Mesenchymal stem cell (in vitro differentiated cells and primary cell): ENCODE measurements around the gene PNPLA2.

Experiments used
- DNase-seq: peaks from one replicate; pipeline ENCODE4 v3.0.0-alpha.2; 2013
- H2AFZ ChIP-seq: one replicate; pipeline ENCODE4 v1.6.1; 2013; ENCODE audit warnings: low read depth, mild to moderate bottlenecking, control low read depth, inconsistent platforms, low read length, moderate library complexity
- H2AK5ac ChIP-seq: 2 replicates; pipeline ENCODE4 v1.6.1; 2013; ENCODE audit warnings: low read length, moderate library complexity, mild to moderate bottlenecking, inconsistent platforms; ENCODE audit not compliant: severe bottlenecking
- H2BK120ac ChIP-seq: one replicate; pipeline ENCODE4 v1.6.1; 2013; ENCODE audit warnings: low read depth, mild to moderate bottlenecking, inconsistent platforms, low read length, moderate library complexity
- H2BK12ac ChIP-seq, 2 experiments: one replicate each; pipeline ENCODE4 v1.6.1; 2013; ENCODE audit warnings: inconsistent platforms in 2 of 2, low read length in 2 of 2, mild to moderate bottlenecking in 2 of 2, moderate library complexity in 2 of 2, control low read depth in 1 of 2
- H2BK15ac ChIP-seq: one replicate; pipeline ENCODE4 v1.6.1; 2013; ENCODE audit warnings: mild to moderate bottlenecking, low read depth, inconsistent platforms; ENCODE audit not compliant: poor library complexity, severe bottlenecking
- H2BK5ac ChIP-seq: 2 replicates; pipeline ENCODE4 v1.6.1; 2013; ENCODE audit warnings: low read depth, mild to moderate bottlenecking, low read length, control low read depth, inconsistent platforms; ENCODE audit not compliant: poor library complexity, severe bottlenecking
- H3K14ac ChIP-seq, 2 experiments: one replicate each; pipeline ENCODE4 v1.6.1; 2013; ENCODE audit warnings: inconsistent platforms in 2 of 2, low read length in 2 of 2, control low read depth in 1 of 2, mild to moderate bottlenecking in 1 of 2, moderate library complexity in 1 of 2
- H3K18ac ChIP-seq, 2 experiments: one replicate each; pipeline ENCODE4 v1.6.1; 2013; ENCODE audit warnings: inconsistent platforms in 2 of 2, low read length in 2 of 2, control low read depth in 1 of 2, low read depth in 1 of 2, mild to moderate bottlenecking in 1 of 2
- H3K23ac ChIP-seq, 2 experiments: one replicate each; pipeline ENCODE4 v1.6.1; 2013; ENCODE audit warnings: inconsistent platforms in 2 of 2, low read length in 2 of 2, mild to moderate bottlenecking in 2 of 2, moderate library complexity in 2 of 2, control low read depth in 1 of 2
- H3K27ac ChIP-seq: 2 replicates; pipeline ENCODE4 v1.5.1; 2013; ENCODE audit warnings: mild to moderate bottlenecking, moderate library complexity, low read length, control low read depth, inconsistent platforms; ENCODE audit not compliant: poor library complexity, severe bottlenecking
- H3K27me3 ChIP-seq, 2 experiments: 2 replicates each; pipeline versions ENCODE4 v1.6.1 to v1.7.0; 2013; ENCODE audit warnings: low read length in 2 of 2, mild to moderate bottlenecking in 2 of 2, moderate library complexity in 2 of 2, control low read depth in 1 of 2, inconsistent platforms in 1 of 2; ENCODE audit not compliant: control insufficient read depth in 1 of 2, insufficient read depth in 1 of 2
- H3K36me3 ChIP-seq, 2 experiments: 2 replicates each; pipeline versions ENCODE4 v1.6.1 to v1.7.0; 2013; ENCODE audit warnings: low read length in 2 of 2, control low read depth in 1 of 2, inconsistent platforms in 1 of 2, low read depth in 1 of 2, mild to moderate bottlenecking in 1 of 2; ENCODE audit not compliant: insufficient read depth in 2 of 2, control insufficient read depth in 1 of 2
- H3K4ac ChIP-seq, 2 experiments: one replicate each; pipeline ENCODE4 v1.6.1; 2013; ENCODE audit warnings: inconsistent platforms in 2 of 2, low read length in 2 of 2, mild to moderate bottlenecking in 2 of 2, moderate library complexity in 2 of 2, control low read depth in 1 of 2, low read depth in 1 of 2
- H3K4me1 ChIP-seq: 2 replicates; pipeline ENCODE4 v1.6.1; 2013; ENCODE audit warnings: low read depth, low read length, control low read depth; ENCODE audit not compliant: control insufficient read depth, insufficient read depth
- H3K4me2 ChIP-seq: 2 replicates; pipeline ENCODE4 v1.6.1; 2013; ENCODE audit warnings: low read length, mild to moderate bottlenecking, inconsistent platforms; ENCODE audit not compliant: poor library complexity, severe bottlenecking
- H3K4me3 ChIP-seq, 2 experiments: 2 replicates each; pipeline versions ENCODE4 v1.5.1 to v1.7.0; 2013; ENCODE audit warnings: low read length in 2 of 2, mild to moderate bottlenecking in 2 of 2, control low read depth in 1 of 2, low read depth in 1 of 2; ENCODE audit not compliant: insufficient read depth in 1 of 2
- H3K79me1 ChIP-seq: replicated peaks from 2 replicates; pipeline ENCODE4 v1.6.1; 2013; ENCODE audit warnings: mild to moderate bottlenecking, control low read depth, low read length, inconsistent platforms; ENCODE audit not compliant: poor library complexity, severe bottlenecking
- H3K9ac ChIP-seq: 2 replicates; pipeline ENCODE4 v1.7.0; 2013; ENCODE audit warnings: mild to moderate bottlenecking, low read length, moderate library complexity
- H3K9me3 ChIP-seq: 2 replicates; pipeline ENCODE4 v1.7.0; 2013; ENCODE audit warnings: mild to moderate bottlenecking, low read length; ENCODE audit not compliant: control insufficient read depth
- H4K8ac ChIP-seq: one replicate; pipeline ENCODE4 v1.6.1; 2013; ENCODE audit warnings: inconsistent platforms, mild to moderate bottlenecking, low read length, moderate library complexity
- H4K91ac ChIP-seq: one replicate; pipeline ENCODE4 v1.6.1; 2013; ENCODE audit warnings: mild to moderate bottlenecking, low read length, inconsistent platforms
- WGBS: methylation state at CpG from one replicate; pipeline ENCODE4 v1.1.7; 2013; ENCODE audit warnings: mixed read lengths; 5-methylcytosine and 5-hydroxymethylcytosine counted together

Gene PNPLA2

DNA sequence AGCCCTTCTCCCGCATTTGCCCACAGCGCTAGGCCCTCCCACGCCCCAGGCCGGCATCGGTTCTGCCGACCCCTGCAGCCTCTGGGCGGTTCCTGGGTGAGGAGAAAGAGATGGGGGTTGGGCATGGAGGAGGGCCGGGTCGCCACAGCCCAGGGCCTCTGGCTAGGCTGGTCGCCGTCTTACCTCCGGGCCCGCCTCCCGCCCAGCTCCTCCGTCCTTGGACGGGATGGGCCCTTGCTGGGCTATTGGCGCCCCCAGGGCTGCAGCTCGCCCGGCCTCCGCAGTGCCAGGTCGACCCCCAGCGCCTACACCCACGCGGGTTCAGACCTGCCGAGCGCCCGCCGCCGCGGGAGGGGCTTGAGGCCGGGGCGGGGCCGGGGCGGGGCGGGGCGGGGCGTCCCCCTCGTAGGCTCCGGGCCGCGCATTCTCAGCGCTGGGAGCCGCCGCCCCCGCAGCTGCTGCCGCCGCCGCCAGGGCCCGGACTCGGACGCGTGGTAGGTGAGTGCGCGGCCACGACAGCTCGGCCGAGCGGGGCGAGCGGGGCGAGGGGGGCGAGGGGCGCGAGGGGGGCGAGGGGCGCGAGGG, 13.9 kb downstream of the PNPLA2 start, which contains the start of gene CD151:
CD151 (plus strand) TSS at position 424 of the 585 bp plus-strand sequence. CDS start 3,118 bp downstream, outside the sequence.
- peak within 1 kb of the TSS; percentile 88 for H2BK5ac ChIP-seq
- WGBS: under 1% methylated on average over 21 of the region's 67 CpGs
- peak within 1 kb of the TSS; percentile 84 for H2BK120ac ChIP-seq
- peak within 1 kb of the TSS; percentile 73 to 82 for H3K4me3 ChIP-seq
- peak within 1 kb of the TSS in 1 of 2 experiments; percentile 91 for H3K14ac ChIP-seq
- peak within 1 kb of the TSS; percentile 73 for H4K8ac ChIP-seq
- no peaks in the 10 kb centered on the region for H3K9me3 ChIP-seq
- H4K91ac ChIP-seq: peak within 1 kb of the TSS; percentile 86
- DNase-seq: peak; percentile 64
- peaks cover 78% of the 10 kb centered on the region for H3K4me1 ChIP-seq
- no peaks in the 10 kb centered on the region for H3K79me1 ChIP-seq
- peak within 1 kb of the TSS; percentile 70 for H2AK5ac ChIP-seq
- peak within 1 kb of the TSS in 1 of 2 experiments; percentile 87 for H3K23ac ChIP-seq
- peak within 1 kb of the TSS; percentile 83 for H3K4me2 ChIP-seq
- peak within 1 kb of the TSS; percentile 12 to 86 for H2BK12ac ChIP-seq
- peak within 1 kb of the TSS; percentile 78 for H2BK15ac ChIP-seq
- H3K9ac ChIP-seq: peak within 1 kb of the TSS; percentile 93
- peak within 1 kb of the TSS; percentile 78 to 94 for H3K18ac ChIP-seq
- peak within 1 kb of the TSS; percentile 98 for H3K27ac ChIP-seq
- peaks cover 0 to 8% of the 10 kb centered on the region in 2 experiments for H3K27me3 ChIP-seq
- peak within 1 kb of the TSS; percentile 90 to 94 for H3K4ac ChIP-seq
- H3K36me3 ChIP-seq: peaks cover 16 to 19% of the 10 kb centered on the region in 2 experiments
- H2AFZ ChIP-seq: peak within 1 kb of the TSS; percentile 90

DNA sequence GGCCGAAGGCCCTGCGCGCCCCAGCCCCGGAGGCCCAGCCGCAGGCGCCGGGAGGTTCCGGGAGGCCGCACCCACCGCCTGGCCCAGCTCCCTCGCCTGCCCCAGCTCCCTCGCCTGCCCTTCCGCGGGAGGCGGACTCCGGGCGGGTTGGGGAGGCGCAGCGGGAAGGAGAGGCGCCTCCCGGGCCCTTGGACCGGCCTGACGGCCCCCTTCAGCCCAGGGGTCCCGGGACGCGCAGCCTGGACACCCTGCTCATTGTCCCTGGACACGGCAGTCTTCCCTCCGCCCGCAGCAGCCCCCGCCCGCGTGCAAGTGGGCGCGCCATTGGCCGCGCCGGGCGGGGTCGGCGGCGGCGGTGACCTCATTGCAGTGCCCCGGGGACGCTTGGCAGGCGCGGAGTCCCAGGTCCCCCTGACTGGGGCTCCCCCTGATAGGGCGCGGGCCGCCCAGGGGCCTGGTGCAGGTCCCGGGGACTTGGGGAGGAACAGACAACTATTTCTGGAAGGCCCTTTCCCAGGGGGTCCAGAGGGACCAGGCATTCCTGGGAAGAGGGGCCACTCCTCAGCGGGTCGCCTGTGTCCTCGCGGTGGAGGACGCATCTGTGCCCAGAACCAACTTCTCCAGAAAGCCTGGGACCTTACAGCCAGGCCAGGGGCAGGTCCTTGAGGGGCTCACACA, 14.5 kb downstream of the PNPLA2 start:
- peak overlapping the region; percentile 78 to 90 for H3K18ac ChIP-seq
- peak overlapping the region; percentile 78 for H2BK15ac ChIP-seq
- peak overlapping the region; percentile 88 for H2BK5ac ChIP-seq
- peak overlapping the region in 1 of 2 experiments; percentile 88 for H3K14ac ChIP-seq
- peaks cover 21 to 26% of the 10 kb centered on the region in 2 experiments for H3K36me3 ChIP-seq
- peak overlapping the region; percentile 70 for H2AK5ac ChIP-seq
- H3K4me3 ChIP-seq: peak overlapping the region; percentile 73 to 82
- H3K23ac ChIP-seq: peak overlapping the region in 1 of 2 experiments; percentile 87
- WGBS: under 1% methylated on average over 53 of the region's 55 CpGs
- H3K9ac ChIP-seq: peak overlapping the region; percentile 93
- H3K9me3 ChIP-seq: no peaks in the 10 kb centered on the region
- peak overlapping the region; percentile 46 for H4K8ac ChIP-seq
- peak; percentile 65 for DNase-seq
- peak overlapping the region in 1 of 2 experiments; percentile 80 for H2BK12ac ChIP-seq
- peaks cover 77% of the 10 kb centered on the region for H3K4me1 ChIP-seq
- H2AFZ ChIP-seq: no peak overlapping the region
- no peaks in the 10 kb centered on the region for H3K79me1 ChIP-seq
- H2BK120ac ChIP-seq: peak overlapping the region; percentile 84
- H3K4me2 ChIP-seq: peak overlapping the region; percentile 83
- peak overlapping the region; percentile 65 for H4K91ac ChIP-seq
- H3K27ac ChIP-seq: peak overlapping the region; percentile 98
- peaks cover 0 to 3% of the 10 kb centered on the region in 2 experiments for H3K27me3 ChIP-seq
- peak overlapping the region; percentile 31 to 94 for H3K4ac ChIP-seq

DNA sequence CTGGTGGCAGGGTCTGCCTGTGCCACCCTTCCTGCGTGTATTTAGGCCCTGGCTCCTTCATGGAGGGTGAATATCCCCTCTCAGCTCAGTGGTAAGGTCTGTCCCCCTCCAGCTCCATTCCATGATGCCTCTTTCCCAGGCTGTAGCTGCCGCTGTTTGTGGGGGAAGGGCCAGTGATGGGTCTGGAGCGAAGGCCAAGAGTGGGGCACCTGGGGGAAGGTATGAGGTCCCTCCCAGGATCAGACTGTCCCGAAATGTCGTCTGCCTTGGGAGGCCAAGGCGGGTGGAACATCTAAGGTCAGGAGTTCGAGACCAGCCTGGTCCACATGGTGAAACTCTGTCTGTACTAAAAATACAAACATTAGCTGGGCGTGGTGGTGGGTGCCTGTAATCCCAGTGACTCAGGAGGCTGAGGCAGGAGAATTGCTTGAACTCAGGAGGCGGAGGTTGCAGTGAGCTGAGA, 15.2 kb downstream of the PNPLA2 start:
- Histone ChIP-seq H3K4ac (peak overlapping the region in 1 of 2 experiments; percentile 94), H2BK120ac (no peak overlapping the region), H3K36me3 (peaks cover 28 to 32% of the 10 kb centered on the region in 2 experiments), H3K18ac (peak overlapping the region; percentile 18 to 90), H2BK5ac (peak overlapping the region; percentile 88), H2BK12ac (peak overlapping the region in 1 of 2 experiments; percentile 80), H4K8ac (no peak overlapping the region), H4K91ac (no peak overlapping the region), H3K9ac (peak overlapping the region; percentile 93), H2BK15ac (no peak overlapping the region), H3K4me1 (peaks cover 77% of the 10 kb centered on the region), H3K27me3 (peaks cover 0 to 3% of the 10 kb centered on the region in 2 experiments), H3K14ac (peak overlapping the region in 1 of 2 experiments; percentile 88), H3K4me3 (peak overlapping the region; percentile 73 to 82), H3K9me3 (no peaks in the 10 kb centered on the region), H3K27ac (peak overlapping the region; percentile 98), H3K4me2 (peak overlapping the region; percentile 83), H2AFZ (no peak overlapping the region), H3K23ac (peak overlapping the region in 1 of 2 experiments; percentile 87), H2AK5ac (peak overlapping the region; percentile 70), H3K79me1 (no peaks in the 10 kb centered on the region)
- DNase-seq: no peak
- WGBS: 37% methylated on average over 8 of the region's 9 CpGs
